Osteocyte (in vitro differentiated cells): ENCODE data around the gene CLPTM1L. TPM values are rescaled to one million over a fixed set of nuclear protein-coding genes. Genes with fewer than 3 reads are reported as not detected.

Experiments
- DNase-seq: peaks from one replicate; pipeline ENCODE4 v3.0.0; 2021; ENCODE audit warnings: mixed read lengths; ENCODE audit not compliant: unreplicated experiment; ENCODE audit errors: extremely low spot score
- H3K27ac Mint-ChIP-seq: one replicate; pipeline ENCODE4 v1.8.0; 2021; ENCODE audit warnings: mild to moderate bottlenecking, mixed read lengths; ENCODE audit not compliant: unreplicated experiment
- H3K27me3 Mint-ChIP-seq: one replicate; pipeline ENCODE4 v1.8.0; 2021; ENCODE audit warnings: mixed read lengths; ENCODE audit not compliant: unreplicated experiment
- H3K36me3 Mint-ChIP-seq: one replicate; pipeline ENCODE4 v1.8.0; 2021; ENCODE audit warnings: mixed read lengths; ENCODE audit not compliant: unreplicated experiment
- H3K4me1 Mint-ChIP-seq: one replicate; pipeline ENCODE4 v1.8.0; 2021; ENCODE audit warnings: mixed read lengths; ENCODE audit not compliant: unreplicated experiment
- H3K4me3 Mint-ChIP-seq: one replicate; pipeline ENCODE4 v1.8.0; 2021; ENCODE audit warnings: mild to moderate bottlenecking, moderate library complexity, mixed read lengths; ENCODE audit not compliant: unreplicated experiment
- H3K9me3 Mint-ChIP-seq: one replicate; pipeline ENCODE4 v1.8.0; 2021; ENCODE audit warnings: mixed read lengths; ENCODE audit not compliant: unreplicated experiment
- total RNA-seq: library from RNA; stranded (reverse); gene quantifications from 2 replicates; pipeline ENCODE4 v1.2.1, GENCODE V29; 2021
- TF ChIP-seq, protein P1 (sequence below): fragments of 200-600 bp; sonication (generic); IDR thresholded peaks from 2 replicates; pipeline ENCODE4 v1.5.0; 2021; ENCODE audit warnings: antibody characterized with exemption, mild to moderate bottlenecking, moderate library complexity

The CLPTM1L gene
- total RNA-seq, 1 donor from 2014 or later: 93.1 TPM

GRCh38 chr5:1274471-1274870, 70.4 kb downstream of the CLPTM1L start:
- Mint-ChIP-seq H3K27me3 (no peaks in the 10 kb centered on the region), H3K4me1 (no peaks in the 10 kb centered on the region), H3K27ac (no peak overlapping the region), H3K4me3 (no peak overlapping the region), H3K9me3 (peaks cover 4% of the 10 kb centered on the region), H3K36me3 (no peaks in the 10 kb centered on the region)
- no peak for DNase-seq
- TF ChIP-seq, protein P1, sequence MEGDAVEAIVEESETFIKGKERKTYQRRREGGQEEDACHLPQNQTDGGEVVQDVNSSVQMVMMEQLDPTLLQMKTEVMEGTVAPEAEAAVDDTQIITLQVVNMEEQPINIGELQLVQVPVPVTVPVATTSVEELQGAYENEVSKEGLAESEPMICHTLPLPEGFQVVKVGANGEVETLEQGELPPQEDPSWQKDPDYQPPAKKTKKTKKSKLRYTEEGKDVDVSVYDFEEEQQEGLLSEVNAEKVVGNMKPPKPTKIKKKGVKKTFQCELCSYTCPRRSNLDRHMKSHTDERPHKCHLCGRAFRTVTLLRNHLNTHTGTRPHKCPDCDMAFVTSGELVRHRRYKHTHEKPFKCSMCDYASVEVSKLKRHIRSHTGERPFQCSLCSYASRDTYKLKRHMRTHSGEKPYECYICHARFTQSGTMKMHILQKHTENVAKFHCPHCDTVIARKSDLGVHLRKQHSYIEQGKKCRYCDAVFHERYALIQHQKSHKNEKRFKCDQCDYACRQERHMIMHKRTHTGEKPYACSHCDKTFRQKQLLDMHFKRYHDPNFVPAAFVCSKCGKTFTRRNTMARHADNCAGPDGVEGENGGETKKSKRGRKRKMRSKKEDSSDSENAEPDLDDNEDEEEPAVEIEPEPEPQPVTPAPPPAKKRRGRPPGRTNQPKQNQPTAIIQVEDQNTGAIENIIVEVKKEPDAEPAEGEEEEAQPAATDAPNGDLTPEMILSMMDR: no peak

DNA sequence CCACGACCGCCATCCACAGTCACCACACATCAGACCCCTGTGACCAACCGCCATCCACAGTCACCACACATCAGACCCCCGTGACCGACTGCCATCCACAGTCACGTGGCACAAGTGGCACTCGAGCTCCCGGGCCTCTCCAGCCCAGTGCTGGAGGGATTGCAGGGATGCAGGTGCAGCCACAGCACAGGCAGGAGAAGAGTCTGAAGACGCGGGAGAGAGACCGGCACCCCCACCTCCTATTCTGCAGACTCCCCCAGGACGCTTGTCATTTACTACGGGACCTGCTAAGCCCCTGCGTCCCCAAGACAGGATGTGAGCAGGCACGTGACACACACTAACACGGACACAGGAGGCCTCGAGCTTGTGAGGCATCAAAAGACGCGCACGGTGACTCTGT, 71.2 kb downstream of the CLPTM1L start:
- Mint-ChIP-seq H3K4me1 (no peaks in the 10 kb centered on the region), H3K4me3 (no peak overlapping the region), H3K27ac (no peak overlapping the region), H3K36me3 (no peaks in the 10 kb centered on the region), H3K27me3 (no peaks in the 10 kb centered on the region), H3K9me3 (peaks cover 4% of the 10 kb centered on the region)
- TF ChIP-seq, protein P1: no peak
- DNase-seq: no peak

GRCh38 chr5:1272201-1272600, 72.7 kb downstream of the CLPTM1L start:
- Mint-ChIP-seq H3K27ac (no peak overlapping the region), H3K36me3 (no peaks in the 10 kb centered on the region), H3K4me3 (no peak overlapping the region), H3K4me1 (no peaks in the 10 kb centered on the region), H3K9me3 (no peaks in the 10 kb centered on the region), H3K27me3 (no peaks in the 10 kb centered on the region)
- no peak for DNase-seq
- TF ChIP-seq, protein P1: no peak

DNA sequence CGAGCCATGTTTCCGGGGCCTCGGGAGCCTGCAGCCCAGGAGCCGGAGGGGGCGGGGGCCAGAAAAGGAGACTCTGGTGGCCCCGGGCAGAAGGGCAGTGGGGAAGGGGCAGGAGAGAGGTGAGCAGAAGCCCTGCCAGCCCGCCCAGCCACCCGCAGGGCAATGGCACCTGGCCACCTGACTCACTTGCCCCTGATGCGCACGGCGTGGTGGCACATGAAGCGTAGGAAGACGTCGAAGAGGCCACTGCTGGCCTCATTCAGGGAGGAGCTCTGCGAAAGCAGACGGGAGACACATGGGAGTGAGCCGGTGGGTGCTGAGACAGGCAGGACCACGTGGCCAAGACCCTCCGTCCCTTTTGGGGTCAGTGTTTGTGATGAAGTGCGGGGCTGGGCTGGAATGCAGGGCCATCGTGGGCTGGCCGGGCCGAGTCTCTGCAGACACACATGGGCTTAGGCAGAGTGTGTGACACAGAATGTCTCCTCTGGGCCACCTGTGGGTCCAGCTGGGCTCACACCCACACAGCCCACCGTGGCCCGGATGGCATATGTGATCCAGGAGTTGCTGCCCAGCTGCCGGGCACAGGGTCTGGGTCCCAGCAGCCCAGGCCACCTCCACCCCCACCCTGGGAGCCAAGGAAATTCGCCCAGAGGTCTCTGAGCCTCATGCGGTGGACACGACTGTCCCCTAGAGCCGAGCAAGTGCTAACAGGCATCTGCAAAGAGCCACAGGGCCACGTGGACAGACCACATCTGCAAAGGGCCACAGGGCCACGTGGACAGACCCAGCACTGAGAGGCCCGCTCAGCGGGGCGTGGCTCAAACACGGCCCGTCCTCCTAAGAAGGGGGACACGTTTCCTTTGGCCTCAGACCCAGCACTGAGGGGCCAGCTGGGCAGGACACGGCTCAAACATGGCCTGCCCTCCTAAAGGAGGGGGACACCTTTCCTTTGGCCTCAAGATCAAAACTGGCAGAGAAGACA, 73.7 kb downstream of the CLPTM1L start:
- H3K4me3 Mint-ChIP-seq: no peak overlapping the region
- H3K27me3 Mint-ChIP-seq: no peaks in the 10 kb centered on the region
- no peaks in the 10 kb centered on the region for H3K9me3 Mint-ChIP-seq
- TF ChIP-seq, protein P1: no peak
- no peak for DNase-seq
- no peaks in the 10 kb centered on the region for H3K4me1 Mint-ChIP-seq
- no peak overlapping the region for H3K27ac Mint-ChIP-seq
- H3K36me3 Mint-ChIP-seq: no peaks in the 10 kb centered on the region

DNA sequence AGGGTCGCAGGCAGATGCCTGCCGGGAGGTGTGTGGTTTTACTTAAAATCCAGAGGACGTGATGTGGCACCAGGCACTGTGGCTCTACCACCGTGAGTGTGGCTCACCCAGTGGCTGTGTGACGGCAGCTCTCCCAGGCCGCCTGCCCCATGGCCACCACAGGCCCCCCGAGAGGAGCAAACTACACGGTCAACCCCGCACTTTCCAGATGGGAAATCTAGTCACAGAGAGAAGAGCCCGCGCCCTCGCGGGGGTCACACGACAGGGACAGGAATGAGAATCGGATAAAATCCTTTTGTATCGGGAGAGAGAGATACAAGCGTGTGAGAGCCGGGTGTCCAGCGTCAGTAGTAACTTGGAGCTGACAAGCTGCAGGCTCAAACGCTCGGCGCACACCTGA, 74.5 kb downstream of the CLPTM1L start:
- no peak overlapping the region for H3K27ac Mint-ChIP-seq
- H3K36me3 Mint-ChIP-seq: no peaks in the 10 kb centered on the region
- H3K4me1 Mint-ChIP-seq: no peaks in the 10 kb centered on the region
- H3K4me3 Mint-ChIP-seq: no peak overlapping the region
- H3K9me3 Mint-ChIP-seq: no peaks in the 10 kb centered on the region
- no peaks in the 10 kb centered on the region for H3K27me3 Mint-ChIP-seq
- DNase-seq: no peak
- TF ChIP-seq, protein P1: no peak
